IPS-18a (cell line): ENCODE results near the gene FBH1.

Experiments used
- H3K27ac ChIP-seq: one replicate; pipeline ENCODE4 v1.5.1; 2013; ENCODE audit warnings: low read length
- H3K27me3 ChIP-seq: one replicate; pipeline ENCODE4 v1.6.1; 2013; ENCODE audit warnings: mild to moderate bottlenecking, low read length; ENCODE audit not compliant: control insufficient read depth, insufficient read depth
- H3K36me3 ChIP-seq: one replicate; pipeline ENCODE4 v1.6.1; 2013; ENCODE audit warnings: low read depth, low read length; ENCODE audit not compliant: control insufficient read depth
- H3K4me1 ChIP-seq: one replicate; pipeline ENCODE4 v1.6.1; 2013; ENCODE audit warnings: low read depth, low read length; ENCODE audit not compliant: control insufficient read depth
- H3K4me3 ChIP-seq: one replicate; pipeline ENCODE4 v1.5.1; 2013; ENCODE audit warnings: low read length
- H3K9ac ChIP-seq: one replicate; pipeline ENCODE4 v1.6.1; 2013; ENCODE audit warnings: mild to moderate bottlenecking, low read length, moderate library complexity
- H3K9me3 ChIP-seq: one replicate; pipeline ENCODE4 v1.6.1; 2013; ENCODE audit warnings: low read depth, low read length; ENCODE audit not compliant: control insufficient read depth

FBH1 gene

DNA sequence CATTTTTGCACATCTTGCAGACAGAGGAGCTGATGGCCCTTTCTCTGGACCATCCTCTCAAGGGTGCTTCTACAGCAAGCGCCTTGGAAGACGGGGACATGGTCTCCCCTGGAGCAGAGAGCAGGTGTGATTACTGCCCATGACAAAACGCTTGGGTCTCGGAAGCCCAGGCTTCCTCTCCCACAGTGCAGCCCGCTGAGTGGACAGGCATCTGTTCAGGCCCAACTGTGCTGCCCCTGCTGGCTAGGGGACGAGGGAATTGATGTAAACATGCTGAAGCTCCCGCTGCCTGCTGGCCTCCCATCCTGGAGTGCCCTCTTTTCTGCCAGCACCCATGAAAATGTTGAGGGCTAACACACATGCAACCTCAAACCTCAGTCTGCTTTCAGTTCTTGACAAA lies 73.0 kb downstream of the FBH1 start:
- H3K9ac ChIP-seq: no peak overlapping the region
- H3K36me3 ChIP-seq: no peaks in the 10 kb centered on the region
- no peak overlapping the region for H3K4me3 ChIP-seq
- H3K27ac ChIP-seq: no peak overlapping the region
- H3K9me3 ChIP-seq: no peaks in the 10 kb centered on the region
- no peaks in the 10 kb centered on the region for H3K27me3 ChIP-seq
- no peaks in the 10 kb centered on the region for H3K4me1 ChIP-seq

DNA sequence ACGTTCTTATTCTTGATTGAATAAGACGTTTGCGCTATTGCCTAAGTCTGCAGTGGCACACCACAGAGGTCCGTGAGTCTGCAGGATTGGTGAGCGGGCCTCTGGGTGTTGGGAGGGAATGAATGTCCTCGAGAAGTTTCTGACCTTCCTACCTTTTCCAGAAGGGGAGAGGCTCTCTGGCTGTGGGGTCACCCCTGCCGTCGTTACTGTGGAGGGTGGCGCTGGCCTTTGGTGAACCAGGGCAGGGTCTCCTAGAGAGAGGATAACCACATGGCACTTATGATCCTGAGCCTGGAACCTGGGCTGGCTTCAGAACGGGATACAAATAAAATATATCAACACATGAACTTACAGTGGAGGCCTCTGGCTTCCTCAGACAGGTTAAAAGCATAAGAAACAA lies 73.5 kb downstream of the FBH1 start:
- Histone ChIP-seq H3K4me3 (no peak overlapping the region), H3K27me3 (no peaks in the 10 kb centered on the region)

DNA sequence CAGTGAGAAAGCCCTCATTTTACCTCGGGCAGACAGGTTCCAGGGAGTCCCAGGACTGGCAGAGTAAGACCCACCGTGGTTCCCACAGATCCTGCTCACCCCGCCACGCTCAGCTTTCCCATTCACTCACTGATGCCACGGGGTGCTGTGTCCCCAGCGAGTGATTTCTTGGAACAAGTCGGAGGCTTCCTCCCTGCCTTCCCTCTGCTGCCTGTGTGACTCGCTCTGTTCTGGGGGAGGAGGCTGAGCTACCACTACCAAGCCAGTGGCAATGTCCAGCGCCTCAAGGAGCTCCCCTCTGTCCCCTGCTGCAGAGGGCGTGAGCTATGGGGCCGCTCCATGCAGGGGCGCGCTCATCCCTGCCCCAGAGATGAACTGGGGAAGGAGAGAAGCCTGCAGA lies 74.7 kb downstream of the FBH1 start:
- H3K9me3 ChIP-seq: no peaks in the 10 kb centered on the region
- H3K27ac ChIP-seq: no peak overlapping the region
- no peak overlapping the region for H3K9ac ChIP-seq
- H3K27me3 ChIP-seq: no peaks in the 10 kb centered on the region
- no peak overlapping the region for H3K4me3 ChIP-seq
- no peaks in the 10 kb centered on the region for H3K4me1 ChIP-seq
- H3K36me3 ChIP-seq: no peaks in the 10 kb centered on the region

More for the DNA sequence above, 73.5 kb downstream of the FBH1 start:
- H3K36me3 ChIP-seq: no peaks in the 10 kb centered on the region
- H3K4me1 ChIP-seq: no peaks in the 10 kb centered on the region
- no peak overlapping the region for H3K9ac ChIP-seq
- H3K27ac ChIP-seq: no peak overlapping the region
- no peaks in the 10 kb centered on the region for H3K9me3 ChIP-seq

DNA sequence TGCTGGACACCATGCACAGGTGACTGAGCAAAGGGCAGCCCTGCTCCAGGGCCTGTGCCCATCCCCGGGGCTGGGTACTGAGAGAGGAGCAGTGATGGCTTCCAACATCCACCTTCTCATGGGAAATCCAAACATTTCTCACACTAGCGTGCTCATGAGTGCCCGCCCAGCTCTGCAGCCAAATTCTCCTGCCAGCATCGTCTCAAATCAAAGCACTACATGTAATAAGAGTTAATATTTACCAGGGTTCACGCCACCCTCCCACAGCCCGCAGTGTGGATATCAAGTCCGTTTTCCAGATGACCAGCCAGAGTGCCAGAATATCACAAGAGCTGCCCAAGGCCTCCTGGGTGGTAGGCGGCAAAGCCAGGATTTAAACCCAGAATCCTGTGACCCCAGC lies 75.2 kb downstream of the FBH1 start:
- no peak overlapping the region for H3K27ac ChIP-seq
- H3K27me3 ChIP-seq: no peaks in the 10 kb centered on the region

DNA sequence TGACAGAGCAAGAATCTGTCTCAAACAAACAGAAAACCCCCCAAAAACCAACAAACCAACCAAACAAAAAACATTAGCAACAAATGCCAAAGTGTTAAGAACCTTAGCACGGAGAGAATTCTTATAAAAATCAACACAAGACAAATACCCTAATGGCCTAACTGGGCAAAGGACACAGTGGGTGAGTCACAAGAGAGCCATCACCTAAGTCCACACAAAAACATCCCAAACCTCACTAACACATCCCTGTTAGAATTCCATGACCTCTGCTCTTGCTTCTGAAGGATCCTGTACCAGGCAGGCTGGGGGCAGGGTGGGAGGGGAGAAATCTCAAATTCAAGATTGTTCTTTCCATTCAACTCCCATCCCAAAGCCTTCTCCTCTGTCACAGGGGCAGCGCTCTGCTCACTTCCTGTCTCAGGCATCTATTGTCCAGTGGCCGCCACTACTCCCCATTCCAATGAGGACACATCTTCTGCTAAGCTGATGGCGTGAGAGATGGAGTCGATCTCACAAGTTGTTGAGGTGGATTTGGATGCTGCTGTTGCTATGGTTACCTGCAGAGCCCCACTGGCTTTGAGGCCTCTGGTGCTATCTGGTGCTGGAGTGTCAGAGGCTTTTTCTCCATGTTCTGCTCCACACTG lies 78.1 kb downstream of the FBH1 start:
- H3K36me3 ChIP-seq: no peaks in the 10 kb centered on the region
- no peak overlapping the region for H3K27ac ChIP-seq
- no peaks in the 10 kb centered on the region for H3K27me3 ChIP-seq
- H3K9ac ChIP-seq: no peak overlapping the region
- no peaks in the 10 kb centered on the region for H3K4me1 ChIP-seq
- H3K4me3 ChIP-seq: no peak overlapping the region
- H3K9me3 ChIP-seq: no peaks in the 10 kb centered on the region

More for the DNA sequence above, 75.2 kb downstream of the FBH1 start:
- Histone ChIP-seq H3K36me3 (no peaks in the 10 kb centered on the region), H3K4me3 (no peak overlapping the region), H3K4me1 (no peaks in the 10 kb centered on the region), H3K9ac (no peak overlapping the region), H3K9me3 (no peaks in the 10 kb centered on the region)

DNA sequence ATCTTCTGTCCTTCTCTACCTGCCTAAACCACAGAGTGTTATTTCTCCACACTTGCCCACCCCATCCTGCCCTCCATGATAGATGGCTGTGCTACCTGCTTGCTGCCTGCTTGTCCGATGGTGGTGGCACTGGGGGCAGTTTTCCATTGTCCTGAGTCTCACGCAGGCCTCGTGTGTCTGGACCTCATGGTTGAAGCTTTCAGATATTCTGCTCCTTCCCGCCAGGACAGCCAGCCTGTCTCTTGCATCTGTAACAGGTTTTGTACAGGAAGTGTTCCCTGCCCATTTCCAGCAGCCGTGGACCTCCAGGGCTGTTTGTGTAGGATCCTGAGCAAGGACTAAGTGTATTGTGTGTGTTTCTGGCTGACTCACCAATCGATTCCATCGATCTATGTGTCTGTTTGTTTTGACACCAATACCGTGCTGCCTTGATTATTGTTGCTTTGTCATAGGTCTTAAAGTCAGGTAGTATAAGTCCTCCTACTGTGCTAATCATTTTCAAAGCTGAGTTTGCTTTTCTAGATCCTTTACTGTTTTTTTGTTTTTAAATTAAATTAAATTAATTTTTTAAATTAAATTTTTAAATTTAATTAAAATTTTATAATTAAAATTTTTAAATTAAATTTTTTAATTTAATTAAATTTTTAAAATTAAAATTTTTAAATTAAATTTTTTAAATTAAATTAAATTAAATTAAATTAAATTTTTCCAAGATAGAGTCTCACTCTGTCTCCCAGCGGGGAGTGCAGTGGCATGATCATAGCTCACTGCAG lies 78.8 kb downstream of the FBH1 start:
- H3K36me3 ChIP-seq: no peaks in the 10 kb centered on the region
- H3K9me3 ChIP-seq: no peaks in the 10 kb centered on the region
- H3K4me3 ChIP-seq: no peak overlapping the region
- no peak overlapping the region for H3K9ac ChIP-seq
- H3K27me3 ChIP-seq: no peaks in the 10 kb centered on the region
- H3K4me1 ChIP-seq: no peaks in the 10 kb centered on the region
- H3K27ac ChIP-seq: no peak overlapping the region

DNA sequence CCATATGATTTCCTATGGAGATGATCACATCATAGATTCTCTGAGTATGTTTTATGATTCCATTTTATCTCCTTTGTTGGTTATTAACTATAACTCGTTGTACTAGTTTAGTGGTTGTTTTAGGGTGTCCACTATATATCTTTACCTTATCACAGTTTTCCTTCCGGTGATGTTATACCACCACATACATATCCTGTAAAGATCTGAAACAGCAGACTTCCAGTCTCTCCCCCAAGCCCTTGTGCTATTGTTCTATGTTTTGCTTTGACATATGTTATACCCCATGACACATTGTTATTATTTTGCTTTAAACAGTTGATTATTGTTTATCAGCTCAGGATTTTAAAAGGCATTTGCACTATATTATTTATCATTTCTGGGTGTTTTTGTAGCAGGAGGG lies 80.0 kb downstream of the FBH1 start:
- Histone ChIP-seq H3K4me3 (no peak overlapping the region), H3K27ac (no peak overlapping the region), H3K36me3 (no peaks in the 10 kb centered on the region), H3K27me3 (peaks cover 7% of the 10 kb centered on the region), H3K9me3 (no peaks in the 10 kb centered on the region), H3K9ac (no peak overlapping the region), H3K4me1 (no peaks in the 10 kb centered on the region)

DNA sequence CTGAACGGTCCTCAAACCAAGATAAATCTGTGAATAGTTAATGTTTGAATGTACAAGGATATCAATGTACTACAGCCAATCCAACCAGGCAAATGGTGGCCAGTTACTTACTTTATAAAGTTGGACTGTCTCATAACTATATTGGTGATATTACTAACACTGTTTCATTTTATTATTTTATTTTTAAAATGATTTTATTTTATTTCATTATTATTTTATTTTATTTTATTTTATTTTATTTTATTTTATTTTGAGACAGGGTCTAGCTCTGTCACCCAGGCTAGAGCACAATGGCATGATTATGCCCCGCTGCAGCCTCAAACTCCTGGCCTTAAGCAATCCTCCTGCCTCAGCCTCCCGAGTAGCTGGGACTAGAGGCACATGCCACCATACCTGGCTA lies 80.5 kb downstream of the FBH1 start:
- no peaks in the 10 kb centered on the region for H3K9me3 ChIP-seq
- peaks cover 12% of the 10 kb centered on the region for H3K27me3 ChIP-seq
- H3K4me1 ChIP-seq: no peaks in the 10 kb centered on the region
- H3K36me3 ChIP-seq: no peaks in the 10 kb centered on the region
- H3K4me3 ChIP-seq: no peak overlapping the region
- no peak overlapping the region for H3K27ac ChIP-seq
- no peak overlapping the region for H3K9ac ChIP-seq

DNA sequence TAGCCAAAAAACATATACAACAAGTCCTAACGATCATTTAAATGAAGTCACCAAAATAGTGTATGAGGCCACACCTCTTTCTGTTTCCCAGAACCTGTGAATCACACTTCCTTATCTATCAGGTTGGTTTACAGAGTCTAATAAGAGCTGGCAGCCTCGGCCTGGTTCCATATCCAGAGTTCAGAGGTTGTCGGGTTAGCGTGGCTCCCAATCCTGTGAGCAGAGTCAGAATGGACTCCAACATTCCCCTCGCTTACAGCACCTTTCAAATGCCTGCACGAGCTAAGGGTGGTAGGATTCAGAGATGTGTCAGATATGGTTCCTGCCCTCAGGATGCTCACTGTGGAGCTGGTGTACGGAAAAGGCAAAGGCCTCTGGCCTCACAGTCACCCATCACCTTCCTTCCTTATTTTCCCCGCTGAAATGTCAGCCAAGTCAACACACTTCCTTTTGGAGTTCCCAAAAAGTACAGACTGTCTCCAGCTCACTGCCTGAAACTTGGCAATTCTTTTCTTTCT lies 81.3 kb downstream of the FBH1 start:
- no peak overlapping the region for H3K4me3 ChIP-seq
- H3K9ac ChIP-seq: no peak overlapping the region
- no peak overlapping the region for H3K27ac ChIP-seq

DNA sequence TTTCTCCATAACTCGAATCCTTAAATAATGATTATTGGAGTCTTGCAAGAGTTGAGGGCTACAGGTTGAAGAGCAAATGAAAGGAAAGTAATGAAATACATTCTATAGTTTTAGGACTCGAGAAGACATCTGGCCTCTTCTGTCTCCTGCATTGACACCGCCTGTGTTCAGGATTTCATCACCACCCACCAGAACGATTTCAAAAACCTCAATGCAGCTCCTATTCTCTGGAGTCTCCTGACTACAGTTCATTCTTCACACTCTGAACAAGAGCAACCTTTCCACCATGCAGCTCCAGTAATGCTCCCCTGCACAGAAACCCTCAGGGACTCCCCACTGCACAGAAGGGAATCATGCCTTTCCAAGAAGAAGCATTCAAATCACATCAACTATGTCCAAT lies 81.8 kb downstream of the FBH1 start:
- no peak overlapping the region for H3K9ac ChIP-seq
- no peak overlapping the region for H3K27ac ChIP-seq
- H3K27me3 ChIP-seq: peaks cover 26% of the 10 kb centered on the region
- no peaks in the 10 kb centered on the region for H3K36me3 ChIP-seq
- H3K4me1 ChIP-seq: no peaks in the 10 kb centered on the region
- H3K4me3 ChIP-seq: no peak overlapping the region
- H3K9me3 ChIP-seq: no peaks in the 10 kb centered on the region

More for the DNA sequence above, 81.3 kb downstream of the FBH1 start:
- Histone ChIP-seq H3K36me3 (no peaks in the 10 kb centered on the region), H3K27me3 (peaks cover 21% of the 10 kb centered on the region), H3K4me1 (no peaks in the 10 kb centered on the region), H3K9me3 (no peaks in the 10 kb centered on the region)

DNA sequence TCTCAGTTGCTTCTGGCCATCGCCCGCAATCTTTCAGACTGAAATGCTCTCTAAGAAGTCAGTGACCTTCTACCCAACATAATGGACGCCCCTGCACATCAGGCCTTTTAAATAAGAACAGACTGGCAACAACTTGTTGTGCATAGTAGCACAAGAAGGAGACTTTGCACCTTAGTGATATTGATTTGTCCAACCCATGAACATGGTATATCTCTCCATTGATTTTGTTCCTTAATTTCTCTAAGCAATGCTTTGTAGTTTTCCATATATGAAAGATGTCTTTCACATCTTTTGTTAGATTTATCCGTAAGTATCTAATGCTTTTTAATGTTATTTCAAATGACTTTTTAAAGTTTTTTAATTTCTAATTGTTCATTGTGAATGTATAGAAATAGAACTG lies 83.0 kb downstream of the FBH1 start:
- no peaks in the 10 kb centered on the region for H3K4me1 ChIP-seq
- H3K36me3 ChIP-seq: no peaks in the 10 kb centered on the region
- H3K27ac ChIP-seq: no peak overlapping the region
- H3K9me3 ChIP-seq: no peaks in the 10 kb centered on the region
- H3K4me3 ChIP-seq: no peak overlapping the region
- peaks cover 37% of the 10 kb centered on the region for H3K27me3 ChIP-seq
- no peak overlapping the region for H3K9ac ChIP-seq
